C4-2B (cell line): Measurements from ENCODE around the gene DSCAM.
A peak's percentile ranks its signal among the peaks of the same experiment; 100 is the strongest.

Experiments used
- CTCF ChIP-seq: fragments of 450-650 bp; conservative IDR thresholded peaks from 2 replicates; pipeline ENCODE4 v1.5.1; 2017; ENCODE audit warnings: mild to moderate bottlenecking
- ZFX ChIP-seq: fragments of 450-650 bp; IDR thresholded peaks from 2 replicates; pipeline ENCODE4 v1.6.1; 2017

DNA sequence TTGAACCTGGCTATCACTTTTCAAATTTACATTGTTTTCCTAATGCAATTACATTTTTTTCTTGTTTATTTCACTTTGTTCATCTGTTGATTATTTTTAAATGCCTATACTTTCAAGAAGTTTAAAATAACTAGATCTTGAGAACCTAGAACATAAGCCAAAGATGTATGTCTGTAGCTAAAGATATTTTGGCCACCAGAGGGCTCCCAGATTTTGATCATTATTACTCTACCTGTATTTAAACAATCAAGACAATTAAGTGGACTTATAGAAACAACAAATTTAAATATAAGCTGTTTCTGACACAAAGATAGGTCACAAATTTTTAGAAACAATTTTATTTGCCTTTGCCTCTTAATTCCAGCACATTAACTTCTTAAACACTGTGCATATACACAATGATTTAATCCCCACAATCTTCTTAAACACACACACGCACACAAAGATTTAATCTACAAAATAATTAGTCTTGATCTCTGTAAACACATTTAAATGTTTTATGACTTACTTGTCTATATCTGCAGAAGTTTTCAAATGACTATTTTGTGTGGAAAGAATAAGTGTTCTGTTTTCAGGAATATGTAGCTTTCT is 380.0 kb downstream of the DSCAM start:
- TF ChIP-seq CTCF (peak; percentile 79), ZFX (no peak)
